K562 (cell line): Measurements from ENCODE around the gene UVRAG. TPM values are rescaled to one million over a fixed set of nuclear protein-coding genes. Genes with fewer than 3 reads are reported as not detected.

ENCODE experiments used
- ATAC-seq: fragments of 200-7000 bp; cut with Tn5 transposase; 3 replicates; pipeline ENCODE4 v1.9.1; 2020; ENCODE audit warnings: moderate library complexity
- BruUV-seq: library from RNA; stranded (reverse); fragments of 400-500 nt; replicated peaks from 2 replicates; lab custom pipeline; 2021; lab: Mats Ljungman, UMichigan
- CTCF ChIA-PET: fragments of 300-600 bp; formaldehyde crosslinking; extraction: SDS; loops from one replicate; lab custom pipeline; 2021; ENCODE audit warnings: low intra/inter-chr PET ratio; lab: Yijun Ruan, JAX
- POLR2A ChIA-PET: fragments of 300-600, 350-650 bp; sonication (Branson Sonifier 250); formaldehyde crosslinking; extraction: SDS; loops from one replicate; lab custom pipeline; 2021; ENCODE audit warnings: antibody characterized with exemption, inconsistent platforms; lab: Yijun Ruan, JAX
- DNase-seq, 4 experiments: peaks; one replicate each; pipeline versions ENCODE4 v3.0.0 to v3.0.0-alpha.2; 2011 to 2018; ENCODE audit warnings: low spot score in 3 of 4, mixed read lengths in 3 of 4; ENCODE audit errors: extremely low read depth in 1 of 4
- FAIRE-seq: peaks from 2 replicates; lab custom pipeline; 2011; peaks lifted over from hg19 to GRCh38; lab: Jason Lieb, UNC
- H2AFZ ChIP-seq: 2 replicates; pipeline ENCODE4 v1.6.0; 2011; ENCODE audit warnings: low read depth, low read length, control low read depth, inconsistent platforms
- H3K27ac ChIP-seq: fragments of 200-600 bp; 3 replicates; pipeline ENCODE4 v1.8.0; 2011; ENCODE audit warnings: low read depth, mild to moderate bottlenecking, control low read depth, inconsistent platforms, low read length, moderate library complexity, mixed read lengths; ENCODE audit errors: extremely low read depth
- H3K27me3 ChIP-seq, 2 experiments: fragments of 300-600 bp in 1 of 2; 2 replicates in 1 of 2; 3 replicates in 1 of 2; pipeline versions ENCODE4 v1.6.0 to v1.8.0; 2011; ENCODE audit warnings: inconsistent platforms in 2 of 2, low read length in 2 of 2, mild to moderate bottlenecking in 1 of 2, mixed read lengths in 1 of 2, moderate library complexity in 1 of 2; ENCODE audit not compliant: control insufficient read depth in 2 of 2, insufficient read depth in 2 of 2
- H3K36me3 ChIP-seq: fragments of 300-600 bp; 3 replicates; pipeline ENCODE4 v1.8.0; 2011; ENCODE audit warnings: mild to moderate bottlenecking, low read length, inconsistent platforms; ENCODE audit not compliant: control insufficient read depth, insufficient read depth
- H3K4me1 ChIP-seq, 2 experiments: fragments of 200-600 bp in 1 of 2; replicated peaks in 1 of 2; 2 replicates in 1 of 2; 3 replicates in 1 of 2; pipeline versions ENCODE4 v1.5.1 to v1.8.0; 2011; ENCODE audit warnings: inconsistent platforms in 2 of 2, low read length in 2 of 2, mild to moderate bottlenecking in 1 of 2, mixed read lengths in 1 of 2, moderate library complexity in 1 of 2; ENCODE audit not compliant: control insufficient read depth in 2 of 2, insufficient read depth in 2 of 2
- H3K4me2 ChIP-seq: 2 replicates; pipeline ENCODE4 v1.6.1; 2011; ENCODE audit warnings: low read length, control low read depth, inconsistent platforms, mixed read lengths; ENCODE audit not compliant: insufficient read depth
- H3K4me3 ChIP-seq: fragments of 200-600 bp; sonication (generic), shearing (Covaris generic); 2 replicates; pipeline ENCODE4 v1.5.1; 2016; ENCODE audit warnings: control low read depth, inconsistent platforms
- H3K79me2 ChIP-seq: fragments of 200-600 bp; 3 replicates; pipeline ENCODE4 v1.8.0; 2011; ENCODE audit warnings: low read length, inconsistent platforms; ENCODE audit not compliant: control insufficient read depth, insufficient read depth
- H3K9ac ChIP-seq, 2 experiments: 2 replicates each; pipeline versions ENCODE4 v1.6.0 to v1.6.1; 2011; ENCODE audit warnings: low read depth in 2 of 2, low read length in 2 of 2, control low read depth in 1 of 2, inconsistent platforms in 1 of 2, mild to moderate bottlenecking in 1 of 2, mixed read lengths in 1 of 2; ENCODE audit not compliant: insufficient read depth in 1 of 2
- H3K9me1 ChIP-seq: one replicate; pipeline ENCODE4 v1.6.0; 2011; ENCODE audit warnings: inconsistent platforms, mild to moderate bottlenecking, low read length, moderate library complexity; ENCODE audit not compliant: control insufficient read depth, insufficient read depth
- H3K9me3 ChIP-seq: replicated peaks from 2 replicates; pipeline ENCODE4 v1.5.1; 2011; ENCODE audit warnings: low read depth, low read length, inconsistent platforms; ENCODE audit not compliant: control insufficient read depth, insufficient read depth
- H4K20me1 ChIP-seq: replicated peaks from 2 replicates; pipeline ENCODE4 v1.6.1; 2011; ENCODE audit warnings: low read length, inconsistent platforms, mixed read lengths; ENCODE audit not compliant: control insufficient read depth, insufficient read depth
- BRD9 ChIP-seq: fragments of 450-650 bp; IDR thresholded peaks from 2 replicates; pipeline ENCODE4 v1.6.1; 2018; ENCODE audit warnings: low read depth; ENCODE audit not compliant: partially characterized antibody
- CGGBP1 ChIP-seq: fragments of 250-450 bp; sonication (Bioruptor Pico); IDR thresholded peaks from 2 replicates; pipeline ENCODE4 v1.9.0; 2021; ENCODE audit warnings: mild to moderate bottlenecking
- MCM7 ChIP-seq, 2 experiments: fragments of 450-650 bp; IDR thresholded peaks; 2 replicates each; pipeline ENCODE4 v1.6.1; 2016 to 2018
- NFXL1 ChIP-seq: fragments of 450-650 bp; formaldehyde crosslinking; IDR thresholded peaks from 2 replicates; pipeline ENCODE4 v1.4.0; 2021; ENCODE audit warnings: mild to moderate bottlenecking
- NR3C1 ChIP-seq: sonication (generic); formaldehyde crosslinking; IDR thresholded peaks from 2 replicates; pipeline ENCODE4 v1.8.1; 2022; ENCODE audit warnings: missing genetic modification reagents
- RHOXF2B ChIP-seq: fragments of 250-450 bp; sonication (Bioruptor Pico); conservative IDR thresholded peaks from 2 replicates; pipeline ENCODE4 v1.5.1; 2021
- SIN3B ChIP-seq: fragments of 450-650 bp; IDR thresholded peaks from 2 replicates; pipeline ENCODE4 v1.6.1; 2017; ENCODE audit warnings: low read depth, mild to moderate bottlenecking, moderate library complexity
- SNIP1 ChIP-seq: fragments of 450-650 bp; IDR thresholded peaks from 2 replicates; pipeline ENCODE4 v1.7.1; 2017; ENCODE audit warnings: low read depth, mild to moderate bottlenecking
- STAG1 ChIP-seq: sonication (generic); formaldehyde crosslinking; IDR thresholded peaks from 2 replicates; pipeline ENCODE4 v1.5.0; 2020; ENCODE audit warnings: missing genetic modification reagents, borderline replicate concordance
- THAP7 ChIP-seq: fragments of 250-450 bp; sonication (Bioruptor Pico); IDR thresholded peaks from 2 replicates; pipeline ENCODE4 v1.5.0; 2021
- ZNF316 ChIP-seq: fragments of 450-650 bp; IDR thresholded peaks from 2 replicates; pipeline ENCODE4 v1.6.1; 2016
- WGBS: fragments of 100-300 bp; shearing (Covaris generic); methylation state at CpG from one replicate; pipeline ENCODE4 v1.1.6; 2016; ENCODE audit warnings: low coverage, mixed read lengths; ENCODE audit not compliant: insufficient coverage; ENCODE audit errors: missing lambda C conversion rate; 5-methylcytosine and 5-hydroxymethylcytosine counted together
- in situ Hi-C: fragments of 300-500 bp; cut with MboI; formaldehyde crosslinking; loops from 4 replicates; pipeline ENCODE4 v1.15.0; 2018; ENCODE audit warnings: inconsistent platforms, mixed read lengths
- intact Hi-C: fragments of 100-400 bp; cut with micrococcal nuclease; formaldehyde crosslinking; loops from 2 replicates; pipeline ENCODE4 v1.14.2; 2022
- polyA plus RNA-seq, 8 experiments: library from polyadenylated mRNA; depleted of rRNA in 4 of 8; stranded (reverse) in 5 of 8; unstranded in 3 of 8; fragments of >200 nt; fragmentation: Nextera tagmentation in 2 of 8; fragmentation: Illumina TruSeq in 1 of 8; extraction: Ambion mirVana in 2 of 8; extraction: Trizol in 1 of 8; gene quantifications; 2 replicates each; pipeline versions ENCODE4 v1.2.1 to v1.2.3, GENCODE V29; 2011 to 2014; ENCODE audit warnings: inconsistent platforms in 1 of 8, missing spikeins in 1 of 8
- total RNA-seq, 7 experiments: library from RNA; depleted of rRNA in 6 of 7; stranded (reverse); fragments of >200 nt in 6 of 7; fragmentation: Illumina TruSeq in 2 of 7; extraction: Trizol in 2 of 7; gene quantifications; 2 replicates each; pipeline versions ENCODE4 v1.2.1 to v1.2.3, GENCODE V29; 2011 to 2021; ENCODE audit warnings: low replicate concordance in 1 of 7
- TF ChIP-seq, protein P1 (sequence below): fragments of 450-650 bp; IDR thresholded peaks from 2 replicates; pipeline ENCODE4 v1.6.1; 2016; ENCODE audit warnings: mild to moderate bottlenecking

UVRAG gene
- total and polyA plus RNA-seq, 9 of the 15 experiments (the other 6 are each of a cell fraction or from before 2014, with no cell fraction given): 3.1 to 17.8 (median 12.4) TPM

DNA sequence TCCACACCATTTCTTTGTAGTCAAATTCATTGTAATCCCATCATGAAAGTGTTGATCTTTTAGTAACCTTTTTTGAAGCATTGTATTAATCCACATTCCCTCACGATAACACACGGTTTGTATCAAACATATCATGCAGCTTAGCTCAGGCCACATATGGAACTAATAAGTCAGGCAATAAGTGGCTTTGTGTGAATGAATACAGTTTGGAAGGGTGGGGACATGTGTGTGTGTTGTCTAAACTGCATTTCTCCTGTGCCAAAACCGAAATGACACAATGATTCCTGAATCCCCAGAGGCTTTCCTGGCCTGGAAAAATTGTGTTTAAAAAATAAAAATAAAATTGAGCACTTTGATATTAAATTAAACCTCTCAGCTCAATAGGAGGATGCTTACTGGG is 293.0 kb downstream of the UVRAG start:
- no peaks in the 10 kb centered on the region for H3K9me1 ChIP-seq
- ChIA-PET CTCF (no interaction called here), POLR2A (no interaction called here)
- no peak for FAIRE-seq
- no peaks in the 10 kb centered on the region for H4K20me1 ChIP-seq
- no peak for ATAC-seq
- WGBS: 66% methylated on average over 3 of the region's 3 CpGs
- no TSS peak for BruUV-seq
- DNase-seq: no peak
- intact Hi-C loops (no loop called here), in situ Hi-C loops (no loop called here)
- H3K9me3 ChIP-seq: no peaks in the 10 kb centered on the region
- H3K36me3 ChIP-seq: no peaks in the 10 kb centered on the region
- H3K4me1 ChIP-seq: no peaks in the 10 kb centered on the region
- no peaks in the 10 kb centered on the region for H3K79me2 ChIP-seq
- no peak overlapping the region for H3K4me2 ChIP-seq
- no peak overlapping the region for H3K9ac ChIP-seq
- H3K27ac ChIP-seq: no peak overlapping the region
- no peak for TF ChIP-seq NFXL1
- TF ChIP-seq MCM7 (IDR thresholded peaks at IDR 0.05): no peak
- TF ChIP-seq BRD9: no peak
- TF ChIP-seq SNIP1: no peak
- TF ChIP-seq, protein P1, sequence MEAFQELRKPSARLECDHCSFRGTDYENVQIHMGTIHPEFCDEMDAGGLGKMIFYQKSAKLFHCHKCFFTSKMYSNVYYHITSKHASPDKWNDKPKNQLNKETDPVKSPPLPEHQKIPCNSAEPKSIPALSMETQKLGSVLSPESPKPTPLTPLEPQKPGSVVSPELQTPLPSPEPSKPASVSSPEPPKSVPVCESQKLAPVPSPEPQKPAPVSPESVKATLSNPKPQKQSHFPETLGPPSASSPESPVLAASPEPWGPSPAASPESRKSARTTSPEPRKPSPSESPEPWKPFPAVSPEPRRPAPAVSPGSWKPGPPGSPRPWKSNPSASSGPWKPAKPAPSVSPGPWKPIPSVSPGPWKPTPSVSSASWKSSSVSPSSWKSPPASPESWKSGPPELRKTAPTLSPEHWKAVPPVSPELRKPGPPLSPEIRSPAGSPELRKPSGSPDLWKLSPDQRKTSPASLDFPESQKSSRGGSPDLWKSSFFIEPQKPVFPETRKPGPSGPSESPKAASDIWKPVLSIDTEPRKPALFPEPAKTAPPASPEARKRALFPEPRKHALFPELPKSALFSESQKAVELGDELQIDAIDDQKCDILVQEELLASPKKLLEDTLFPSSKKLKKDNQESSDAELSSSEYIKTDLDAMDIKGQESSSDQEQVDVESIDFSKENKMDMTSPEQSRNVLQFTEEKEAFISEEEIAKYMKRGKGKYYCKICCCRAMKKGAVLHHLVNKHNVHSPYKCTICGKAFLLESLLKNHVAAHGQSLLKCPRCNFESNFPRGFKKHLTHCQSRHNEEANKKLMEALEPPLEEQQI: no peak
- TF ChIP-seq STAG1 (CRISPR knock-in tag): no peak
- no peak for TF ChIP-seq SIN3B
- TF ChIP-seq THAP7: no peak
- no peak for TF ChIP-seq RHOXF2B
- TF ChIP-seq CGGBP1 (CRISPR knock-in tag): no peak
- TF ChIP-seq NR3C1 (CRISPR knock-in tag): no peak
- no peak for TF ChIP-seq ZNF316
- H3K4me3 ChIP-seq: no peak overlapping the region
- no peak overlapping the region for H2AFZ ChIP-seq
- H3K27me3 ChIP-seq: no peaks in the 10 kb centered on the region
